Activated T-helper 1 cell treated with Interleukin-2 at 50 U/mL for 16 hours (primary cell): ENCODE data around the gene SWI5.
"Not testable (repeated sequence)": the region's sequence is repeated elsewhere in the genome, so short reads cannot be mapped to it uniquely, and the experiment has no call there.

Experiments used
- DNase-seq: peaks from one replicate; pipeline ENCODE4 v3.0.0-alpha.2; 2020; ENCODE audit warnings: low read depth

The SWI5 gene

DNA sequence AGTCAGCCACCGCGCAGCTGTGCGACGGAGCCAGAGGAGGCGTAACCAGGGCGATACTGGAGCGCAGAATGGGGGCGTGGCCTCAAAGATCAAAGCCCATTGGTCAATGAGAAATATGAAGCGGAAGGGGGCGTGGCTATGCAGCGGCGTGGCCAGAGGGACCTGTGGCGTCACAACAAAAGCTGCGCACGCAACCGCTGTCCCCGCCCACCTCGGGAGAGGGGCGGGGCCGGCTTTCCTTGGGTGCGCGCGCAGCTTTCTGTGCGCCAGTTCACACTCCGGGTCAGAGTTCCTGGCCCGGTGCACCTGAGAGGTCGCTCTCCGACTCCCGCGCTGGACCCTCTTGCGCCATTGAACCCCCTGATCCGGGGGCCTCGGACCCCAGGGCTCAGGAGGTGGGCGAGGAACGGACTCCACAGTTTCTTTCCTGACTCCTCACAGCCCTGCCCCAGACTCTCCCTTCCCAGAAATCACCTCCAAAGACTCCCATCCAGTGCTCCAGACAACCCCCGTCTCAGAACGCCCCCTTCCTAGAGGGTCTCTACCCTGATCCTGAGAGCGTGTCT is at the start of gene SWI5:
Gene SWI5, plus strand, starts transcription at position 269 of the 566 bp plus-strand sequence.
- DNase-seq = peak; percentile 99

DNA sequence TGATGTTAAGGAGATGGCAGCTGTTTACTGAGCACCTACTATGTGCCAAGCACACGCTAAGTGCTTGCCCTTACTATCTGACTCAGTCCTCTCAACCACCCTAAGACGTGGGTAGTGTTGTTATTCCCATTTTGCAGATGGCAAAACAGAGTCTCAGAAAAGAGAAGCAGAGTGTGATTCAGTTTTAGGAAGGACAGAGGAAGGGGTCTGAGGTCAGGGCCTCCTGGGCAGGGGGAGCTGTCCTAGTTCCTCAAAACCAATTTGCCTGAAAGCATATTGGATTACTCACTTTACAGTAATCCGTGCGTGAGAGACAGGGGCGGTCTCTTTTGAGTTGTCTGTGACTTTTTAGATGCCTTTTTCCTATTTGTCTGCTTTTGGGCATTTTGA is 49.7 kb upstream of the SWI5 start:
- DNase-seq = no peak

DNA sequence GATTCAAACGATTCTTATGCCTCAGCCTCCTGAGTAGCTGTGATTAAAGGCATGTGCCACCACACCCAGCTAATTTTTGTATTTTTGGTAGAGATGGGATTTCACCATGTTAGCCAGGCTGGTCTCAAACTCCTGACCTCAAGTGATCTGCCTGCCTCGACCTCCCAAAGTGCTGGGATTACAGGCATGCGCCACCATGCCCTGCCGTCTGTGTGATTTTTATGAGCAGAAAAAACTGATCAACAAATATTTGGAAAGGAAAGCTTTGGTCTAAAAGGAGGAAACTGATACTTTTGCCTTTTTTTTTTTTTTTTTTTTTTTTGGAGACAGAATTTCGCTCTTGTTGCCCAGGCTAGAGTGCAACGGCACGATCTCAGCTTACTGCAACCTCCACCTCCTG is 45.2 kb upstream of the SWI5 start:
- DNase-seq = not testable (repeated sequence)

DNA sequence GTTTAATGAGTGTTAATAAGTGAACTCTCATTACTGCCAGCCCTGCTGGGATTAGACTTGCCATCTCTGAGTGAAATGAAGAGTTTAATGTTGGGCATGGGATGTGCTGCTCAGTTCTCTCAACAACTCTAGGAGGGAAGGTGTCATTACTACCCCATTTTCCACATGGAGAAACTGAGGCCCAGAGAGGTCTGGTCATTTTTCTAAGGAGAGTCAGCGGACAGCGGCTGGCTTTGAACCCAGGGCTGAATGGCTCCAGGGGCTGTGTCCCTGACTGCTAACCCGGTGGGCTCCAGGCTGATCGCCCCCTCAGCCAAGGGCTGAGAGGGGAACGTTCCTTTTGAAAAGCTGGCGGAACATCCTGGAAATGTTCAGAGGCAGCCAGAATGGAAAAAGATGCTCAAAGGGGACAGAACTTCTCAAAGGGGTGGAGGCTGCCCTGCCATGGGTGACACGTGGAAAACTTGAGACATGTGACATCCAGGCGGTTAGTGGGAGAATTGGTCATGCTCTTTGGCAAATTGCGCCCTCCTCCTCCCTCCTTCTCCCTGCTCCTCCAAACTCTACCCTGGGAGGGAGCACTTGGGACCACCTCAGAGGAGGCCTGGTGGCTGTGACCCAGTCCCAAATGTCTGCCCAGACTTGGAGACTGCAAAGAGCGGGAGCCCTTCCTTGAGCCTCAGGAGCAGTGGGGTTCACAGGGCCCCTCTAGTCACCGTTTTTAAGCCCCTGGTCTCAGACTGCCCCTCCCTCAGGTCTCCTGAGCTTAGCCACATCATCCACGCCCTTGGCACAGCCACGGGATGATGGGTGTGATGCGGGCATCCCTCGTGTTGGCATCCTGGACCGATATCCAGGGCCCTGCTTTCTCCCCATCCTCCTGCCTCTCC is 44.2 kb upstream of the SWI5 start:
- DNase-seq = no peak

DNA sequence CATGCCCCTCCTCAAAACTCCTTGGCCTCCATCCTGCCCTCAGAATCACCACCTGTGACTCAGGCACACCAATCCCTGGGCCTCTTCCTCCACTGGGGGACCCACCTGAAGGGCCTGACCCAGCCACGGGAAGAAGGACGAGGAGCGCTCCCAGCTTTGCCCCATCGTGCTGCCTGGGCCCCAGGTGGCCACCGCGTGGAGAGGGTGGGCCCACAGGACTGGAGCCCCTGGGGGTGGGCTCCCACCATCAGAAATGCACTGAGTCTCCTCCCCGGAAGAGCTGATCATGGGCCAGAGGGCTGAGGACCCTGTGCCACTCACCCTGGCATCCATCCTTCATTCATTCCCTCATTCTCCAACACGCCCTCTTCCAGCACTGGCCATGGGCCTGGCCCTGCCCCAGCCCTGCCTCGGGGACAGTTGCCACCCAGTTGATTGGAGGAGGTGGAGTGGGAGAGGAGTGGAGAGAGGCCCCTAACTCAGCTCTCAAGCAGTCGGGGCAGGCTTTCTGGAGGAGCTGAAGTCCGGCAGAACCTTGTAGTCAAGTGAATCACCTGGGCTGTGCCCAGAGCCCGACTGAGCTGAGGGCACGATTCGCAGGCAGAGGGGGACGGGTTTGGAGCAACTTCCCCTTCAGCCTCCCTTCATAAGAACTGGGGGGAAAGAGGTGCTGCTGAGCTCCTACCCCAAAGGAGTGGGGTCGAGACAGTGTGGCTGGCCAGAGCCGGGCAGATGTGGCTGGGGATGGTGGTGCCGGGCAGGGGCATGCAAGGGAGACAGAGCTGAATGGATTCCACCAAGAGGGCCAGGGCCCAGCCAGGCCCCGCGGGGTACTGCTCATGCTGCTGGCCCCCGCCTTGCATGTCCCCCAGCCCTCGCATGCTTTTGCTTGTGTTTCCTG is 43.3 kb upstream of the SWI5 start:
- no peak for DNase-seq

DNA sequence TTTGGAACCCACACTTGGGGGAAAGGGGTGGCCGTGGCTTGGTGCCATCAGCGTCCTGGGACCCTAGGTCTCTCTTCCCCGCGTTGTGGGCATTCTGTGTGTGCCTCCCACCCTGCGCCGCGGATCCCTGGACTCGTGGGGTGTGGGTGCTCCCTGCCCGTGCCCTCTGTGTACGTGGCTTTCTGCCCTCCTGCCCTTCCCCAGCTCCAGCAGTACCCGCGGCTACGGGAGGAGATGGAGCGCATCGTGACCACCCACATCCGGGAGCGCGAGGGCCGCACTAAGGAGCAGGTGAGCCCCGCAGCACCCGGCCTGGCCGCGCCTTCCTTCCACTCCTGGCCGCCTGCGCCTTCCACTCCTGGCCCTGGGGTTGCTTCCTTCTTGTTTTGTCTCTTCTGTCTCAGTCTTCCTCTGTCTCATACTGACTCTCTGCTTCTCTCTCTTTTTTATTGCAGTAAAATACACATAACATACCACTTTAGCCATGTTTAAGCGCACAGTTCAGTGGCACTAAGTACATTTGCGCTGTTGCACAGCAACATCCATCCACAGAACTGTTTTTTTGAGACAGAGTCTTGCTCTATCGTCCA is 42.2 kb upstream of the SWI5 start:
- DNase-seq = no peak

DNA sequence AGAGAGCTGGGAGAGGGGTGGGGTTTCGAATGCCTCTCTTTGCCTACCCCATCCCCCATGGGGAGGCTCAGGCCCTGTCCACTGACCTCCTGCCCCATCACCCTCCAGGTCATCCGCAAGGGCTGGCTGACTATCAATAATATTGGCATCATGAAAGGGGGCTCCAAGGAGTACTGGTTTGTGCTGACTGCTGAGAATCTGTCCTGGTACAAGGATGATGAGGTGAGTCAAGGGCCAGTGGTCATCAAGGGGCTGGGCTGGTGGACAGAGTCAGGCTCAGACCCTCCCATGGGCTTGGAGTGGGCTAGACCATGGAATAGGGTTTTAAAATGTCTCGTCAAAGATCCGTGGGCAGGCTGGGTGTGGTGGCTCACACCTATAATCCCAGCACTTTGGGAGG is 34.0 kb upstream of the SWI5 start:
- DNase-seq = no peak

DNA sequence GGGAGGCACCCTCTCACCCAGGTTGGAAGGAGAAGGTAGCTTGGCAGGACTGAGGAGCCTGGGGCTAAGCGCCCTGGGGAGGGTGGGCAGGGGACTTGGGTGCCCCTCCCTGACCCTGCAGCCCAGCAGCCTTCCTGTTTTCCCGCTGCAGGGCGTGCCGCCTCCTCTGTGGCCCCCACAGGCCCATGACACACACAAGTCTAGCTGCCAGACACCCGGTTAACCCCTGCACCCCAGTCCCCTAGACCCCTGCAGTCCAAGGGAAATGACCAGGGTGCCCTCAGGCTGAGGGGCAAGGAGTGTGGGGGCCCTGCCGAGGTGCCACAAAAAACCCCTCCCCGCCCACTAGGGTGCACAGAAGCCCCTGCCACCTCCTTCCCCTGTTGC is 33.3 kb upstream of the SWI5 start:
- no peak for DNase-seq

DNA sequence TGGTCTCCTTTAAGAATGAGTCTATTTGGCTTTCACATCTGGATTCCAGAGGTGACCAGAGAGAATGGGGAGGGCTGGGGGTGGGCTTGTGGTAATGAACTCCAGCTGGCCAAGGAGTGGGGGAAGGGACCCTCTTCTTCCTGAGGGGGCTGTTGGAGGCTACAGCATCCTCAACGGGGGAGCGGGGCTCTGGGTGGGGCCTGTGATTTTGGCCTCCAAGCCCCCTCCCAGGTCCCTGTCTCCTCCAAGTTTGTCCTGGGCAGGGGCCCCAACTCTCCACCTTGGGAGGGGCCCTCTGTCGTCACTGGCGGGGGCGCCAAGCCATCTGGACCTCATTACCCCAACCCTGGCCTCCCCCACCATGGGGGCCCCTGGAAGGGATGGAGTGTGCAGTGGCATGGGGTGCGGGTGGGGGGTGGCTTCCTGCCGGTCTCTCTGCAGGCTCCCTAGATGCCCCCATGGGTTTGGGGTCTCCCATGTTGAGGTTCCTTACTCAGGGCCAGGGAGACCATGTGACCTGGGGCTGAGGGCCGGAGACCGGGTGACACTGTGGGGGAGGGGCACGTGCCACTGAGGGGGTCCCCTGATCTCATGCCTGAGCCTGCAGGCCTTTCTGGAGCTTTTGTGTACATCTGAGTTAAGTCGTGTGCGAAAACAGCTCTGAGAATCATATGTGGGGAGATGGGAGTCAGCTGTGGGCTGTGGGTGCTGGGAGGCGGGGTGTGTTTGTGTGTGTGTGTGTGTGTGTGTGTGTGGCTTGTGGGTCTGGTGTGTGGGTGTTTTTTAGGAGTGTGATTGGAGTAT is 32.7 kb upstream of the SWI5 start:
- DNase-seq = no peak

DNA sequence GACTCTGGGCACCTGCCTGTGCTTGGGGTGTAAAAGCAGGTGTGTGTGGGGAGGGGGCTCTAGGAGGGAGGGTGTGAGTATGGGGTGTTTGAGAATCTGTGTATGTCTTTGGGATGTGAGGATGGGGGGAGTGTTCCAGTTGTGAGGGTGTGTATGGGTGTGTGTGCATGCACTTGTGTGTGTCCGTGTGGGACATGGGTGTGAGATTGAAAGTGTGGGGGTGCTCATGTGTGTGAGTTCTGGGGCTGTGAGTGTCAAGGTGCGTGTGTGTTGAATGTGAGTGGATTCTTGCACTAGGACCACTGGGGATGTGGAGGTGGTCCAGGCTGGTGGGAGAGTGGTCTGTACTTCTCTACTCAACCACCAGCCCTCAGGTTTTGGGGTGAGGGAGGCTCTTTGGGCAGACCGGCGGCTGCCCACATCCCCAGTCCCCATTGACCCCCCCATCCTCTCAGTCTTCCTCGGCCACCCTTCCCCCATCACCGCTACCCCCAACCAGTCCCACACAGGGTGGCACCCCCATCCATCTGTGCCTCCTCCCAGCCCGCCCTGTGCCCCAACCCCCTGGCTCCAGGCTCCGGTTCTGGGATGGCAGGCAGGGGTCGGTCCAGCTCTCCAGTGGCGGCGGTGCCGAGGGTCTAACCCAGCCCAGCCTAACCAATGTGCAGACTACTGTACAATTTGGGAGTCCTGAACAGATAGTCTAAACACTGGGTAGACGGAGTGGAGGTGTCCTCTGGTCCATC is 31.8 kb upstream of the SWI5 start:
- DNase-seq = no peak

DNA sequence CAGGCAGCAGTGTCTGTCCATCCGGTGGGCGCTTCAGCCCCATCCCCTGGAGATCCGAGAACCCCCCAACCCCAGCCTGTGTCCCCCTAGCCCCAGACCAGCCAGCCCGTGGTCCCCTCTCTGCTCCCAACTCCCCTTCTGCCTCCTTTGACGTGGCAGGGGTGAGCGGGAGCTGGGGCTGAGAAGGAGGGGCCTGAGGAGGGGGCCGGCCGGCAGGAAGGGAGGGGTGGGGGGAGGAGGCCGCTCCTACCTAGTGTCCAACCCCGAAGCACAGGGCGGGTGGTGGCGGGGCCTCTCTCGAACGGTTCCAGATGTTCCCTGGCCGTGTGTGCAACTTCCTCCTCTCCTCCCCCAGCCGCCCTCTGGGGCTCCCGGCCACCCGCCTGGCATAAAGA is 31.2 kb upstream of the SWI5 start:
- no peak for DNase-seq

DNA sequence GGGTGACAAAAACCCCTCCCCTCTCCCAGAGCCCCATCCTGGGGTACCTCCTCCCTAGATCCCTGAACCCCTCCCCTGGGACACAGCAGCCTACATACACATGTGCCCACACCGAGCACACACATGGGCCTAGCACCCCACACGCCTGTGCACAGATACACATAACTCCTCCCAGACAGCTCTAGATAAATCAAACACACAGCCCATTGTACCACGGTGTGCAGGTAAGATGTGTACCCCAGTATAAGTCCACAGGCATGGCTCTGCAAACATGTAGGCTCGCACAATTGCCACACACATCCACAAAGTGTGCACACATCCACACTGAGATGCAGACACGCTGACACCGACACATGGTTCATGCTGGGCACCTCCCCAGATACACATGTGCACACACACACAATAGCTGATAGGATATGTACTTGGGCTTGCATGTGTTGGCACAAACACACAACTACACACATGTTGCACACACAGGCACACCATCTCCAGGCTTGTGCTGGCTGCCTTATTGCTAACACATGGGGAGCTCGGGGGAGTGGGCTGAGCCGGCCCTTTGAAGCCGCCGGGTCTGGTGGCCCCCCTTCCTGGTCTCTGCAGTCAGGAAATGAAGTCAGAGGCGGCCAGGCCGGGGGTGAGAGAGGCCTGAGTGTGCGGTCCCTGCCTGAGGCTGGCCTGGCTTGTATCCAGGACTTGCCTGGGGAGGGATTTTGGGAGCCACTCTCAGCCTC is 30.5 kb upstream of the SWI5 start:
- DNase-seq = no peak

DNA sequence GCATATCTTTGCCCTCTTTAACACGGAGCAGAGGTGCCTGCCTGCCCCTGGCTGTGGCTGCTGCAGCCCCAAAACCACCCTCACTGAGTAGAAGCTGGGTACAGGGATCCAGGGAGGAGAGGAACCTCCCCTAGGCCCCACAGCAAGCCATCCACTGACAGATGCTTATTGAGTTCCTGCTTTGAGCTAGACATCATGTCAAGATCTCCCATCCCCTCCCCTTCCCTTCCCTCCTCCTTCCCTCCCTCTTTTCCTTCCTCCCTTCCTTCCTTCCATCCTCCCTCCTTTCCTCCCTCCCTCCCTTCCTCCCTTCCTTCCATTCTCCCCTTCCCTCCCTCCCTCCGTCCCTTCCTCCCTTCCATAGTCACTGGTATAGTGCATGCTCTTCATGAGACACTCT is 29.6 kb upstream of the SWI5 start:
- no peak for DNase-seq

DNA sequence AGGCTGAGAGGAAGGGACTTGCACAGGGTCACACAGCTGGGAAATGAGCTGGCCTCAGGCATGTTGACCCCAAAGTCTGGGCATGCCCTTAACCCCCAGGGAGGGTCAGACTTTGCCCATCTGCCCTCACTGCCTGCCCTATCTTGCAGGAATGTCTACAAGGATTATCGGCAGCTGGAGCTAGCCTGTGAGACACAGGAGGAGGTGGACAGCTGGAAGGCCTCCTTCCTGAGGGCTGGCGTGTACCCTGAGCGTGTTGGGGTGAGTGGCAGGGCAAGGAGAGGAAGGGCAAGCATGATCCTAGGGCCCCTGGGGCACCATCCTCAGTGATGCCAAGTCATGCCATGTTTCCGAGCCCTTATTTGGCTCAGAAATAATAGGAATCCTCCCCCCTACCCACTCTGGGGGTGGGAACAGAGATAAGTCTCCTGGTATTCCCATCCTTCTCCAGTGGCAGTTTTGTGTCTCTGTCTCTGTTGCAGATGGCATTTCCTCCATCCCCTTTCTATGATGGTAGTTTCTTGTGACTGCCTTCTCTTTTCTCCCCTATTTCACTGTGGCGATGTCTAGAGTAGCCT is 28.8 kb upstream of the SWI5 start:
- no peak for DNase-seq

DNA sequence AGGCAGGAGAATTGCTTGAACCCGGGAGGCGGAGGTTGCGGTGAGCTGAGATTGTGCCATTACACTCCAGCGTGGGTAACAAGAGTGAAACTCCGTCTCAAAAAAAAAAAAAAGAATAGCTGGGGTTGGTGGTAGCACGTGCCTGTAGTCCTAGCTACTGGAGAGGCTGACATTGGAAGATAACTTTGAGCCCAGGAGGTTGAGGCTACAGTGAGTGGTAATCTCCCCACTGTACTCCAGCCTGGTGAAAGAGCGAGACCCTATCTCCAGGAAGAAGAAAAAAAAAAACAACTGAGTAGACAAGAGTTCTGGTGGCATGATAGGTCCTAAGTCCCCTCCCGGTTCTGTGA is 26.5 kb upstream of the SWI5 start:
- no peak for DNase-seq

DNA sequence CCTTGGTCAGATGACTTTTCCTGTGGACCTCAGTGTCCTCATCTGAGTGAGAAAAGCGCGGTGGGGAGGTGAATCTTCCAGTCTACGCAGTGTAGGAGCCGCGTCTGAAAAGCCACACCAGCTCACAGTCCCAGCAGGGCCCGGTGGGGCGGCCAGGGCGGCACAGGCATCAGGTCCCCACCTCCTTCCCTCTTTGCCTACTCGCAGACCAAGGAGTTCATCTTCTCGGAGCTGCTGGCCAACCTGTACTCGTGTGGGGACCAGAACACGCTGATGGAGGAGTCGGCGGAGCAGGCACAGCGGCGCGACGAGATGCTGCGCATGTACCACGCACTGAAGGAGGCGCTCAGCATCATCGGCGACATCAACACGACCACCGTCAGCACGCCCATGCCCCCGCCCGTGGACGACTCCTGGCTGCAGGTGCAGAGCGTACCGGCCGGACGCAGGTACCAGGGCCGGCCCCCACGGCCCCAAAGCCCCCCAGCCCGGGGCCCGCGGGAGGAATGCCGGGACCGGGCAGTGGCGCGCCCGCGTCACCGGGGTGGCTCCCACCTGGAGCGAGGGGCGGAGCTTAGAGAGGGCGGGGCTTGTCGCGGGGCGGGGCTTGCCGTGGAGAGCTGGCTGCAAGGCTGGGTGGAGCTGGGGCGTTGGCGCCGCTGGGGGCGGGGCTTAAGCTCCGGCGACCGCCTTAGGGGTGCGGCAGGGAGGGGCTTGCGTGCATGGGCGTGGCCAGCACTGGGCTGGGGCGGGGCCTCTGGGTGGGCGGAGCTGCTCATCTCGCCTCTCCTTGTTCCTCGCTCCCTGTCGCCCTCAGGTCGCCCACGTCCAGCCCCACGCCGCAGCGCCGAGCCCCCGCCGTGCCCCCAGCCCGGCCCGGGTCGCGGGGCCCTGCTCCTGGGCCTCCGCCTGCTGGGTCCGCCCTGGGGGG is 25.9 kb upstream of the SWI5 start:
- DNase-seq = peak; percentile 97

DNA sequence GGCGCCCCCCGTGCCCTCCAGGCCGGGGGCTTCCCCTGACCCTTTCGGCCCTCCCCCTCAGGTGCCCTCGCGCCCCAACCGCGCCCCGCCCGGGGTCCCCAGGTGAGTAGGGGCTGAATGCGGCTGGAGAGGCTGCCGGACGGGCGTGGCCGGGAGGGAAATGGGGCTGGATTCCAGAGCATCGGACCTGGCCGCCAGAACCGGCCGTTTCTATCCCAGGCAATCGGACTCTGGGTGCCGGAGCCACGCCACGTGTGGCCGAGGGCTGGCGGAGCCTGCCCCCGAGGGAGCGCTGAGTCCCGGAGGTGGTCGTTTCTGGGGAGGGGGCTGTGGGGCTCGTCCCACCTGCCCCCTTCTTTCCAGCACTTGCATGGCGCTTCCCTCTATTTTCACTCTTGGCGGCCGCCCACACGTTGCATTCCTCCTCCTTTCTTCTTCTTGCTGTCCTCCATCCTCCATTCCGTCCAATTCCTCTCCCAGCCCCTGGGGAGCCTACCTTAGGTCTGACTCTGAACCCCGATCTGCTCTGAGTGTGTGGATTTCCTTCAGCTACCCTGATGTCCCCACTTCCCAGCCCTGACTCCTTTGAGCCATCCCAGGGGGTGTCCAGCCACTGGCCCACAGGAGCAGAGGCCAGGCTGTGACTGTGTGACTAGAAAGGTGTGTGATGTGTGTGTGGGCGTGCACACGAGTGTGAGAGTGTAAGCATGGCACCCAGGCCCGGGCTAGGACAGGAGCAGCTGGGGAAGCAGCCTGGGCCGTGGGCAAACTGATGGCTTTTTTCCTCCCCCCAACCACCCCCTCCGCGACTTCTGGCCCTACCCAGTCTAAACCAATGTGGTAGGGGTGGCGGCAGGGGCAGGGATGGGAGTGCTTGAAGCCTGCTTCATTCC is 25.0 kb upstream of the SWI5 start:
- no peak for DNase-seq

DNA sequence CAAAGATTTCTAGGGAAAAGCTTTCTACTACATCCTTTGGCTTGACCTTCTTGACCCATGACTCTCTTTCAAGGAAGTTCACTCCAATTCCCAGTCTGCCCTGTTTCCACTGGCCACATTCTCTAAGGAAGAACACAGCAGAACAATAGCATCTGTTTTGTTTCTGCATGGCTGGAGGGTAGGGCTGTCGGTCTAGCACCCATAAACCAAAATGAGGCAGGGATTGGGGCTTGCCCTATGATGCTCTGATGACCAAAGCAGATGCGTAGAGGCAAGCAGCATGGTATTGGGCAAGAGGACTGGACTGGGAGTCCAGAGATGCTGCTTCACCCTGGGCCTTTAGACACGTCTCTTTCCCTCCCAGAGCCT is 24.4 kb upstream of the SWI5 start:
- no peak for DNase-seq
